Testis (tissue), 2 donors: Measurements from ENCODE around the gene SMOC2.
A peak's percentile ranks its signal among the peaks of the same experiment; 100 is the strongest.

Source experiments
- POLR2A ChIP-seq: fragments of 450-650 bp; IDR thresholded peaks from one replicate; pipeline ENCODE4 v1.6.1; 2017; ENCODE audit warnings: antibody characterized with exemption, mild to moderate bottlenecking, moderate library complexity
- TF ChIP-seq, protein P1 (sequence below), 3 experiments: fragments of 450-650 bp in 2 of 3; fragments of 200-600 bp in 1 of 3; sonication (generic) in 1 of 3; IDR thresholded peaks; one replicate each; pipeline ENCODE4 v1.5.1; 2016 to 2019; ENCODE audit warnings: antibody characterized with exemption in 3 of 3, mild to moderate bottlenecking in 2 of 3, moderate library complexity in 1 of 3

DNA sequence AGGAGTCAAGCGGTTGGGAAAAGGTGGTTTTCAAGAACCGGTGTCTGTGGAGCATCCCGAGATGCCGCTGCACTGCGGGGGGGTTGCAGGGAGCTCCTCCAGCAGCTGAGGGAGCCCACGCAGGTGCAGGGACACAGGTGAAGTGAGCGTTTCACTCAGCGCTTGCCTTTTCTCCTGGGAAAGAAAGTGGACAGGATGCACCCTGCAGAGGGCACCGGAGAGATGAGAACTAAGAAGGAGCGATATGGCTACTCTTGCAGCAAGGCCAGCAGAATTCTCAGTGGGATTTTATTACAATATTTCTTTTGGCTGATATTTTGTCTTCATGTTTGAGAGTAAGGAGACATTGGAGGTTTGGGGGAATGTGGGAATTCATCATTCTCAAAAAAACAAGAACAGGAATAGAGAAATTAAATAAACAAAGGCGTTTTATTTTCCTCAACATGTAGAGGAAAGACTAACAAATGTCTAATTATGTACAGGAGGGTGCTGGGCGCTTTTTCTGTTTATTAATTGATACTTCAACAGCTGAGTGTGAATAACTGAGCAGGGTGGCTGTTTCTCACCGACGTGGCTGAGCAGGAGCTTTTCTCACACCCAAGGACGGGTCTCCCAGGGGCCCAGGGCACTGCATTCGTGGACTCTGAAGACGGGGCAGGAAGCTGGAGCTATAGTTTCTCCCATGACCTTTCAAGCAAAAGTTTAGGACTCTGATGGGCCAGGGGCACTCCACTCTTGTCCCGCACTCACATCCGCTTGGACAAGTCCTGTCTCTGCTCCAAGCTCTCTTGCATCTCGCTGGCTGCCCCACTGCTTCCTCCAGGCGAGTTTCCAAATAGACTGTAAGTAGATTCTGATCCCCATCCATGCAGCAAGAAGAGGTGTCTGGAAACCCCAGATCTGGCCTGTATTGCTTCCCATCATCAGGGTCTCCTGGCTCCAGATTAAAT lies 176.1 kb downstream of the SMOC2 start:
- TF ChIP-seq, protein P1, sequence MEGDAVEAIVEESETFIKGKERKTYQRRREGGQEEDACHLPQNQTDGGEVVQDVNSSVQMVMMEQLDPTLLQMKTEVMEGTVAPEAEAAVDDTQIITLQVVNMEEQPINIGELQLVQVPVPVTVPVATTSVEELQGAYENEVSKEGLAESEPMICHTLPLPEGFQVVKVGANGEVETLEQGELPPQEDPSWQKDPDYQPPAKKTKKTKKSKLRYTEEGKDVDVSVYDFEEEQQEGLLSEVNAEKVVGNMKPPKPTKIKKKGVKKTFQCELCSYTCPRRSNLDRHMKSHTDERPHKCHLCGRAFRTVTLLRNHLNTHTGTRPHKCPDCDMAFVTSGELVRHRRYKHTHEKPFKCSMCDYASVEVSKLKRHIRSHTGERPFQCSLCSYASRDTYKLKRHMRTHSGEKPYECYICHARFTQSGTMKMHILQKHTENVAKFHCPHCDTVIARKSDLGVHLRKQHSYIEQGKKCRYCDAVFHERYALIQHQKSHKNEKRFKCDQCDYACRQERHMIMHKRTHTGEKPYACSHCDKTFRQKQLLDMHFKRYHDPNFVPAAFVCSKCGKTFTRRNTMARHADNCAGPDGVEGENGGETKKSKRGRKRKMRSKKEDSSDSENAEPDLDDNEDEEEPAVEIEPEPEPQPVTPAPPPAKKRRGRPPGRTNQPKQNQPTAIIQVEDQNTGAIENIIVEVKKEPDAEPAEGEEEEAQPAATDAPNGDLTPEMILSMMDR (IDR thresholded peaks at IDR 0.05) = peak in 2 of 3 experiments; percentile 13 to 28
- no peak for TF ChIP-seq POLR2A
